Measurements from ENCODE around the gene COL1A2. TPM values are rescaled to one million over a fixed set of nuclear protein-coding genes. Genes with fewer than 3 reads are reported as not detected.

COL1A2 gene
- total RNA-seq, 4 donors from 2014 or later, result 155 to 361 (median 232) TPM

DNA sequence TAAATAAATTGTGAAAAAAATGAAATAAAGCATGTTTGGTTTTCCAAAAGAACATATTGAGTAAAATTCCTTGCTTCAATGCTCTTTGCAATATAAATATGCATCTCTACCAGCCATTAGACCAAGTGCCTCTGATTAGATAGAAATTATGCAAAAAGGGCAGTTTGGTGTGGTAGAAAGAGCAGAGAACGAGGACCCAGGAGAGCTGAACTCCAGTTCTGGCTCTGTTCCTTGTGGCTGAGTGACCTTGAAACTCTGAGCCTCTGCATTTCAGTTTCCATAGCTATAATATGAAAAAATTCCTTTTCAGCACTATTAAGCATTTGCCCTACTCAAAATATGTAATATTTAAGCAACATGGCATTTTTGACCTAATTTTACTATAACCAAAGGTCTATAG lies 36.5 kb downstream of the COL1A2 start:
- DNase-seq (ENCODE audit: low spot score), result no peak
- TF ChIP-seq, protein P1, sequence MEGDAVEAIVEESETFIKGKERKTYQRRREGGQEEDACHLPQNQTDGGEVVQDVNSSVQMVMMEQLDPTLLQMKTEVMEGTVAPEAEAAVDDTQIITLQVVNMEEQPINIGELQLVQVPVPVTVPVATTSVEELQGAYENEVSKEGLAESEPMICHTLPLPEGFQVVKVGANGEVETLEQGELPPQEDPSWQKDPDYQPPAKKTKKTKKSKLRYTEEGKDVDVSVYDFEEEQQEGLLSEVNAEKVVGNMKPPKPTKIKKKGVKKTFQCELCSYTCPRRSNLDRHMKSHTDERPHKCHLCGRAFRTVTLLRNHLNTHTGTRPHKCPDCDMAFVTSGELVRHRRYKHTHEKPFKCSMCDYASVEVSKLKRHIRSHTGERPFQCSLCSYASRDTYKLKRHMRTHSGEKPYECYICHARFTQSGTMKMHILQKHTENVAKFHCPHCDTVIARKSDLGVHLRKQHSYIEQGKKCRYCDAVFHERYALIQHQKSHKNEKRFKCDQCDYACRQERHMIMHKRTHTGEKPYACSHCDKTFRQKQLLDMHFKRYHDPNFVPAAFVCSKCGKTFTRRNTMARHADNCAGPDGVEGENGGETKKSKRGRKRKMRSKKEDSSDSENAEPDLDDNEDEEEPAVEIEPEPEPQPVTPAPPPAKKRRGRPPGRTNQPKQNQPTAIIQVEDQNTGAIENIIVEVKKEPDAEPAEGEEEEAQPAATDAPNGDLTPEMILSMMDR (IDR thresholded peaks at IDR 0.05), result no peak
- no peak for ATAC-seq (ENCODE audit: low FRiP score)

DNA sequence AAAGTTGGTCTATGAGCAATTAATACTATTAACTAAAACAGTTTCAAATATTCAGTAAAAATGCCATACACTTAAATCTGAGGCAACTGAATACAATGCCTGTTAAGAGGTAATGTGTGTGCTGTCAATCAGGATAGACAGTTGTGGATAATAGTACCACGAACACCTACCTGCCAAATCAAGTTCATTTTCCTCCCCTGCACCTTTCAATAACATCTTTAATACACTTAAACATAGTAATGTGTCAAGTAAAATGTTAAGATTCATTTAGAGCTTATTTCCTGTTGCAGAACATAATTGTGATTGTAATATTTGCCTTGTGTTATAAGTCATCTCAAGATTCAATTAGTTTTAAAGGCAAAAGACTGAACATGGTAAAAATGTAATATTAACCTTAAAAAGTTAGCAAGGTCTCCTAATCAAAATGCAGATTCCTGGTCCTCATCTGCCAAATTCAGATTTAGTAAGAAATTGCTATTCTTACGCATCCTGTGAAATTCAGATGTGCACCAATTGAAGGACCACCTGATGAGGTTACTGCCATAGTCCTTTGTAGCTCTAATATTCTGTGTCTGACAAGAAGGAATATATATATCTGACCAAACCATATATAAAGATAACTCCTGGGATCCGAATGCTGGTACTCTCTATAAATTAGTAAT lies 37.1 kb downstream of the COL1A2 start:
- DNase-seq (ENCODE audit: low spot score), result no peak
- TF ChIP-seq, protein P1 (IDR thresholded peaks at IDR 0.05), result no peak
- no peak for ATAC-seq (ENCODE audit: low FRiP score)

DNA sequence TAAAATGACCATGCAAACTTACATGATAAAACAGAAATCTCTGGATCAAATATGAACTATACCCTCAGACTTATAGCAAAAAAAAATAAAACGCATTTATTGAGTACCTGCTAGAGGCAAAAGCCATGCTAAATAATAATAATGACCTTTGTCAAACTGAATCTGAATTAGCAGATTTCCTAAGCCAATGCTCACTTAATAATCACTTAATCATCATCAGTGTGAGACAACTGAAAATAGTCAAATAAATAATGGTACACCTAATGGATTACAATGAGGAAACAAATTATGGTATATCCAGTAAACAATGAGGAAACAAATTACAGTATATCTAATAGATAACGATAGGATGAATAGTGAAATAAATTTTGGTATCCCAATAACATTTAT lies 37.6 kb downstream of the COL1A2 start:
- TF ChIP-seq, protein P1 (IDR thresholded peaks at IDR 0.05), result no peak
- no peak for DNase-seq (ENCODE audit: low spot score)
- ATAC-seq (ENCODE audit: low FRiP score), result no peak

DNA sequence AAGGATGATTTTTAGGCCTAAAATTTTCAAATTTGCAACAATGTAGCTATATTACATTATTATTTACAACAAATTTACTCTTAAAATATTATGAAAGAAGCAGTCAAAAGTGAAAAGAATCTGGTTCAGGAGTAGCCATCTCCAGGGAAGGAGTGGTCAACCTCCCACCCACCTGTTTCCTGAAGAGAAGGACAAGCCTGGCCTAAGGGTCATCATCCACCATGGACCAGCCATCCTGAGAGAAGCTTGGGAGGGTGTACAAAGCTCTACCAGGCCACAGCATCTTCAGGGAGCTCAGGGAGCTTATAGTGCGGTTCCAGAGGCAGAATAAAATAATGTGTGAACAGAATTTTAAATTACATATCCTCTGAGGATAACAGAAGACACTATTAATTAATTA lies 38.1 kb downstream of the COL1A2 start:
- TF ChIP-seq, protein P1 (IDR thresholded peaks at IDR 0.05), result no peak
- ATAC-seq (ENCODE audit: low FRiP score) (no peak), DNase-seq (ENCODE audit: low spot score) (no peak)

DNA sequence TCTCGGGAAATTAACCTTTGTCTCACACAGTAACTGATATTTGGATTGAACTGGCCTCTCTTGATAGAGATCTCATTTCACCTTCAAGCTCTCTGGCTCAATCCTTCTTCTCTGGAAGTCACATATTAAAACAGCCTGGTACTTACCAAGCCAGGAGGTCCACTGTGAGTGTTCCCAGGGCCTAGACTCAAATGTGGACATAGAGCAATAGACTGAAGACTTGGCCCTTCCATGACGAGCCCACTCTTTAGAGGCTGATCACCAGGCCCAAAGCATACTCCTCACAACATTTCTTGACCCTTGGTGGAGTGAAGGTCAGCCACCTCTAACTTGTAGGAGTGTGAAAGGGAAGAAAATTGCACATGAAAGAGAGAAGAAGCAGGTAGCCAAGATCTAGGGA lies 38.5 kb downstream of the COL1A2 start:
- DNase-seq (ENCODE audit: low spot score) (no peak), ATAC-seq (ENCODE audit: low FRiP score) (no peak)
- TF ChIP-seq, protein P1 (IDR thresholded peaks at IDR 0.05), result no peak

DNA sequence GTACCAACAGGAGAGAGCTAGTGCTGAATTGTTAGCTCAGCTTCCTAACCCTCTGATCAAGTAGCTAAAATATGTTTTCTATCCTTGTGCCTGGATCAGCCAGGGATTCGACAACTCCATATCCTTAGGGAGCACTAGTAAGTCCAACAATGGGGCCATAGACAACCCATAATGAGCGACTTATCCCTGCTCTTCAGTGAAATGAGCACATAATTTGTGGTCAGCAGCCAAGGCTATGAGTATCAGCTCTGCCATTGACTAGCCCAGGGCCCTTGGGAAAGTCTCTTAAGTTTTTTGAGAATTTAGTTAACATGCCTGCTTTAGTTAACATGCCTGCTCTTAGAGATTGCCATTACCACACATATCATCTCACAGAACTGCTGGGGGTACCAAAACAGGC lies 39.3 kb downstream of the COL1A2 start:
- TF ChIP-seq, protein P1 (IDR thresholded peaks at IDR 0.05), result no peak
- ATAC-seq (ENCODE audit: low FRiP score), result no peak
- DNase-seq (ENCODE audit: low spot score), result no peak

DNA sequence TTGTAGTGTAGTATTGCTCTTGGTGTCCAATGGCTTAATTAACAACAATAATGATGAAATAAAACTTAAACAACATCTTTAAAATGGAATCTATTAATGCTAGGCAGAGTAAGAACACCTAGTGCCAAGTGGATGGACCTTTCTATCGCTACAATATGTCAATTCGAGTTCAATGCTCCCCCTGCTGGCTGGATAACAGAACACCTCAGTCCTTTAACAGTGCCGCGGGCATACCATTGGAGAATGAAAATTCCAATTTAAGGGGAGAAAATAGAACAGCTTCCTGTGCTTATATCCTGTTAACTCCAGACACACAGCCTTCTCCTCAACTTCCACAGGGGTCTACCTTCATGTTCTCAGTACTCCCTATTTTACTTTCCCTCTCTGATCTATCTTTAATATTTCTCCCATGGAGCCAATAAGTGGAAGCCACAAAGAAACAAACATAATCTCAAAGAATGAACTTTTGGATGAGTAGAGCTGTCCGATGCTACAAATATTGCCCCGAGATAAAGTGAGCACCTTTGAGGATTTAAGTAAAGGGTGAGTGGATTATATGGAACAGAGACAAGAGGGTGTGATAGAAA lies 41.4 kb downstream of the COL1A2 start:
- ATAC-seq (ENCODE audit: low FRiP score) (peak; percentile 71), DNase-seq (ENCODE audit: low spot score) (peak; percentile 44)
- TF ChIP-seq, protein P1 (IDR thresholded peaks at IDR 0.05), result peak in 1 of 3 donors; percentile 48

Data from omental fat pad (tissue), 4 donors.